ENCODE measurements around the gene CASKIN1. TPM values are rescaled to one million over a fixed set of nuclear protein-coding genes. Genes with fewer than 3 reads are reported as not detected.

CASKIN1 gene
- total RNA-seq, 5 donors from 2014 or later (not counting 1 experiment from before 2014, with no cell fraction given), result 0.06 to 0.47 TPM; not detected in 3

GRCh38 chr16:2163211-2163881, 33.1 kb downstream of the CASKIN1 start:
- Mint-ChIP-seq H3K36me3 (peaks cover 3% of the 10 kb centered on the region), H3K4me1 (peaks cover 0 to 6% (median 6%) of the 10 kb centered on the region in 3 donors), H3K9me3 (no peaks in the 10 kb centered on the region), H3K27me3 (no peaks in the 10 kb centered on the region), H3K4me3 (no peak overlapping the region), H3K27ac (peak overlapping the region in 1 of 2 donors; percentile 46)
- ChIA-PET POLR2A (no interaction called here), CTCF (no interaction called here)
- H3K27ac ChIP-seq (ENCODE audit: low read length), result peak overlapping the region; percentile 24
- WGBS (ENCODE audit: insufficient coverage), result 97% methylated on average over 19 of the region's 26 CpGs
- H3K27me3 ChIP-seq (replicated peaks in 1 of 2; ENCODE audit: control insufficient read depth in 2 of 2, extremely low read depth in 1 of 2, insufficient read depth in 2 of 2, low read length in 1 of 2), result no peaks in the 10 kb centered on the region
- peaks cover 0 to 27% of the 10 kb centered on the region in 2 experiments for H3K4me1 ChIP-seq (ENCODE audit: control insufficient read depth in 1 of 2, extremely low read depth in 1 of 2, insufficient read depth in 2 of 2, low read length in 2 of 2)
- ATAC-seq (replicated peaks in 1 of 4), result peak in 3 of 4 experiments; percentile 29 to 65 (median 56)
- peak in 2 of 35 experiments; percentile 20 to 27 for DNase-seq
- no peaks in the 10 kb centered on the region for H3K9me3 ChIP-seq
- no peak overlapping the region for H3K4me3 ChIP-seq (ENCODE audit: control insufficient read depth in 1 of 2, extremely low read depth in 1 of 2, low read length in 1 of 2)
- peaks cover 9 to 15% of the 10 kb centered on the region in 2 donors for H3K36me3 ChIP-seq (ENCODE audit: control insufficient read depth in 2 of 2, extremely low read depth in 1 of 2, insufficient read depth in 1 of 2, low read length in 1 of 2)

- DNase-seq (no peak), ATAC-seq (replicated peaks in 1 of 4) (no peak)
- Histone ChIP-seq H3K4me3 (ENCODE audit: control insufficient read depth in 1 of 2, extremely low read depth in 1 of 2, low read length in 1 of 2) (no peak overlapping the region), H3K36me3 (ENCODE audit: control insufficient read depth in 2 of 2, extremely low read depth in 1 of 2, insufficient read depth in 1 of 2, low read length in 1 of 2) (peaks cover 7 to 14% of the 10 kb centered on the region in 2 donors), H3K4me1 (ENCODE audit: control insufficient read depth in 1 of 2, extremely low read depth in 1 of 2, insufficient read depth in 2 of 2, low read length in 2 of 2) (peaks cover 0 to 33% of the 10 kb centered on the region in 2 experiments), H3K27me3 (replicated peaks in 1 of 2; ENCODE audit: control insufficient read depth in 2 of 2, extremely low read depth in 1 of 2, insufficient read depth in 2 of 2, low read length in 1 of 2) (no peaks in the 10 kb centered on the region), H3K9me3 (no peaks in the 10 kb centered on the region), H3K27ac (ENCODE audit: low read length) (no peak overlapping the region)
- H3K27me3 Mint-ChIP-seq, result no peaks in the 10 kb centered on the region
- no peak overlapping the region for H3K27ac Mint-ChIP-seq
- H3K4me3 Mint-ChIP-seq, result no peak overlapping the region
- WGBS (ENCODE audit: insufficient coverage), result 99% methylated on average over 13 of the region's 13 CpGs
- H3K9me3 Mint-ChIP-seq, result no peaks in the 10 kb centered on the region
- H3K4me1 Mint-ChIP-seq, result peaks cover 5 to 10% (median 8%) of the 10 kb centered on the region in 3 donors
- H3K36me3 Mint-ChIP-seq, result peaks cover 3% of the 10 kb centered on the region
- ChIA-PET POLR2A (no interaction called here), CTCF (no interaction called here)
Observed at GRCh38 chr16:2162676-2163118, 33.7 kb downstream of the CASKIN1 start.

- POLR2A ChIA-PET, result no interaction called here
Observed at GRCh38 chr16:2161911-2162310, 34.5 kb downstream of the CASKIN1 start.

DNA sequence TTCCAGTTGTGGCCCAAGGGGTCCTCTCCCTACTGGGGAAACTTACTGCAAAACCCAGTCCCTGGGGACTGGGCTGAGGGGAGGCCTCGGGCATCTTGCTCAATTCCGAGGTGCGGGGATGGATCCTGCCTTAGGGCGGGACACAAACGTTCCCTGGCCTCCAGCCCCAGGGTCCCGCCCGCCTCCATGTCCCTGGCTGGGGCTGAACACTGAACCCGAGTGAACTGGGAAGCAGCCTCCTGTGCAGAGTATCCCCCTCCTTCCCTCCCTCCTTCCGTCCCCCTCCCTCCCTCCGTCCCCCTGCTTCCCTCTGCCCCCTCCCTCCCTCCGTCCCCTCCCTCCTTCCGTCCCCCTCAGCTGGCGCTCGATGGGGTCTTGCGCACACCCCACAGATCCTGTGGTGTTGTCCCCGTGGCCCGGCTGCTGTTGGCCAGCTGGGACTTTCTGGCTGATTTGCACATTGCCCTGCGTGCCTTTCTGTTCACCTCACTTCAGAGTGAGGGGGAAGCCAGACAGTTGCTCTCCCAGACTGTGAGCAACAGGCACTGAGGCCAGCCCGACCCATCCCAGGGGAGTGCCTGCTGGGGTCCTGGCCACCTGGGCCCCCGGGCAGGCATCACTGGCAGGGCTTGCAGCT, 35.4 kb downstream of the CASKIN1 start:
- no peak for ATAC-seq (replicated peaks in 1 of 4)
- H3K9me3 ChIP-seq, result no peaks in the 10 kb centered on the region
- ChIA-PET POLR2A (no interaction called here), CTCF (no interaction called here)
- Mint-ChIP-seq H3K27me3 (no peaks in the 10 kb centered on the region), H3K4me3 (no peak overlapping the region), H3K4me1 (peaks cover 22 to 27% (median 24%) of the 10 kb centered on the region in 3 donors), H3K27ac (no peak overlapping the region), H3K9me3 (no peaks in the 10 kb centered on the region), H3K36me3 (peaks cover under 1% of the 10 kb centered on the region)
- no peak for DNase-seq
- no peak overlapping the region for H3K27ac ChIP-seq (ENCODE audit: low read length)
- H3K36me3 ChIP-seq (ENCODE audit: control insufficient read depth in 2 of 2, extremely low read depth in 1 of 2, insufficient read depth in 1 of 2, low read length in 1 of 2), result peaks cover 4 to 8% of the 10 kb centered on the region in 2 donors
- H3K4me3 ChIP-seq (ENCODE audit: control insufficient read depth in 1 of 2, extremely low read depth in 1 of 2, low read length in 1 of 2), result no peak overlapping the region
- 95% methylated on average over 11 of the region's 20 CpGs for WGBS (ENCODE audit: insufficient coverage)
- H3K27me3 ChIP-seq (replicated peaks in 1 of 2; ENCODE audit: control insufficient read depth in 2 of 2, extremely low read depth in 1 of 2, insufficient read depth in 2 of 2, low read length in 1 of 2), result no peaks in the 10 kb centered on the region
- peaks cover 4 to 50% of the 10 kb centered on the region in 2 experiments for H3K4me1 ChIP-seq (ENCODE audit: control insufficient read depth in 1 of 2, extremely low read depth in 1 of 2, insufficient read depth in 2 of 2, low read length in 2 of 2)

More at GRCh38 chr16:2161911-2162310, 34.5 kb downstream of the CASKIN1 start:
- H3K4me3 Mint-ChIP-seq, result no peak overlapping the region
- H3K36me3 Mint-ChIP-seq, result peaks cover 3% of the 10 kb centered on the region
- Histone ChIP-seq H3K27ac (ENCODE audit: low read length) (no peak overlapping the region), H3K27me3 (replicated peaks in 1 of 2; ENCODE audit: control insufficient read depth in 2 of 2, extremely low read depth in 1 of 2, insufficient read depth in 2 of 2, low read length in 1 of 2) (no peaks in the 10 kb centered on the region), H3K4me3 (ENCODE audit: control insufficient read depth in 1 of 2, extremely low read depth in 1 of 2, low read length in 1 of 2) (no peak overlapping the region), H3K36me3 (ENCODE audit: control insufficient read depth in 2 of 2, extremely low read depth in 1 of 2, insufficient read depth in 1 of 2, low read length in 1 of 2) (peaks cover 4 to 11% of the 10 kb centered on the region in 2 donors), H3K4me1 (ENCODE audit: control insufficient read depth in 1 of 2, extremely low read depth in 1 of 2, insufficient read depth in 2 of 2, low read length in 2 of 2) (peaks cover 0 to 41% of the 10 kb centered on the region in 2 experiments), H3K9me3 (no peaks in the 10 kb centered on the region)
- ATAC-seq (replicated peaks in 1 of 4), result no peak
- H3K27ac Mint-ChIP-seq, result no peak overlapping the region
- CTCF ChIA-PET, result no interaction called here
- no peak for DNase-seq
- 95% methylated on average over 10 of the region's 10 CpGs for WGBS (ENCODE audit: insufficient coverage)
- no peaks in the 10 kb centered on the region for H3K27me3 Mint-ChIP-seq
- H3K9me3 Mint-ChIP-seq, result no peaks in the 10 kb centered on the region
- H3K4me1 Mint-ChIP-seq, result peaks cover 13 to 18% (median 16%) of the 10 kb centered on the region in 3 donors

GRCh38 chr16:2159175-2159838, 37.1 kb downstream of the CASKIN1 start:
- no peaks in the 10 kb centered on the region for H3K9me3 Mint-ChIP-seq
- H3K27me3 ChIP-seq (replicated peaks in 1 of 2; ENCODE audit: control insufficient read depth in 2 of 2, extremely low read depth in 1 of 2, insufficient read depth in 2 of 2, low read length in 1 of 2), result no peaks in the 10 kb centered on the region
- H3K27ac Mint-ChIP-seq, result no peak overlapping the region
- WGBS (ENCODE audit: insufficient coverage), result 94% methylated on average over 18 of the region's 24 CpGs
- H3K4me3 ChIP-seq (ENCODE audit: control insufficient read depth in 1 of 2, extremely low read depth in 1 of 2, low read length in 1 of 2), result no peak overlapping the region
- no peaks in the 10 kb centered on the region for H3K9me3 ChIP-seq
- no peaks in the 10 kb centered on the region for H3K27me3 Mint-ChIP-seq
- ATAC-seq (replicated peaks in 1 of 4), result no peak
- no peaks in the 10 kb centered on the region for H3K36me3 Mint-ChIP-seq
- peaks cover 4% of the 10 kb centered on the region in 2 donors for H3K36me3 ChIP-seq (ENCODE audit: control insufficient read depth in 2 of 2, extremely low read depth in 1 of 2, insufficient read depth in 1 of 2, low read length in 1 of 2)
- no peak overlapping the region for H3K4me3 Mint-ChIP-seq
- ChIA-PET POLR2A (no interaction called here), CTCF (interaction anchor here in 1 of 2 donors (0.6 kb wide), 1 partner anchor 14 kb away, joined by 8 read pairs; no protein-coding TSS in a partner anchor)
- H3K4me1 Mint-ChIP-seq, result peaks cover 30 to 39% (median 31%) of the 10 kb centered on the region in 3 donors
- DNase-seq, result no peak
- peaks cover 4 to 60% of the 10 kb centered on the region in 2 experiments for H3K4me1 ChIP-seq (ENCODE audit: control insufficient read depth in 1 of 2, extremely low read depth in 1 of 2, insufficient read depth in 2 of 2, low read length in 2 of 2)
- H3K27ac ChIP-seq (ENCODE audit: low read length), result no peak overlapping the region

DNA sequence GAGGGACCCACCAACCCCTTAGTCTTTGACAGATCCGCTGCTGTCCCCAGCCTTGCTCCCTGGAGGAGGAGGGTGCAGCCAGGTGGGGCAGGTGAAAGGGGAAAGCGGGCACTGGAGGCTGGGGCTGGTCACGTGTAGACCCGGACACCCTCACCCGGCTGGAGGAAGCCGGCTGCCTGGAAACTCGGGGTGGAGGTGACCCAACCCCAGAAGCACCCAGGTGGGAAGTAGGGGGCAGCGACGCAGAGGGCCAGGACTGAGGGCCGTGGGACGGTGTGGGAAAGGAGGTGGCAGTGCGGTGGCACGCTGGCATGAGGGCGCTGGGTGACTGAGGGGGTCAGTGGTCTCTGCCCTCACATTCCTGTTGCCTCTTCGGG, 38.2 kb downstream of the CASKIN1 start:
- WGBS (ENCODE audit: insufficient coverage), result 93% methylated on average over 14 of the region's 15 CpGs
- no peak for ATAC-seq (replicated peaks in 1 of 4)
- CTCF ChIA-PET, result no interaction called here

More for the DNA sequence above, 38.2 kb downstream of the CASKIN1 start:
- H3K4me3 ChIP-seq (ENCODE audit: control insufficient read depth in 1 of 2, extremely low read depth in 1 of 2, low read length in 1 of 2), result no peak overlapping the region
- Mint-ChIP-seq H3K4me1 (peaks cover 40 to 49% (median 41%) of the 10 kb centered on the region in 3 donors), H3K27me3 (no peaks in the 10 kb centered on the region), H3K9me3 (no peaks in the 10 kb centered on the region), H3K36me3 (peaks cover 2% of the 10 kb centered on the region), H3K4me3 (peak overlapping the region in 1 of 3 donors; percentile 79), H3K27ac (no peak overlapping the region)
- no peaks in the 10 kb centered on the region for H3K9me3 ChIP-seq
- POLR2A ChIA-PET, result no interaction called here
- H3K4me1 ChIP-seq (ENCODE audit: control insufficient read depth in 1 of 2, extremely low read depth in 1 of 2, insufficient read depth in 2 of 2, low read length in 2 of 2), result peaks cover 9 to 70% of the 10 kb centered on the region in 2 experiments
- no peak overlapping the region for H3K27ac ChIP-seq (ENCODE audit: low read length)
- DNase-seq, result no peak
- H3K27me3 ChIP-seq (replicated peaks in 1 of 2; ENCODE audit: control insufficient read depth in 2 of 2, extremely low read depth in 1 of 2, insufficient read depth in 2 of 2, low read length in 1 of 2), result peaks cover 0 to under 1% of the 10 kb centered on the region in 2 experiments
- H3K36me3 ChIP-seq (ENCODE audit: control insufficient read depth in 2 of 2, extremely low read depth in 1 of 2, insufficient read depth in 1 of 2, low read length in 1 of 2), result peaks cover 4% of the 10 kb centered on the region in 2 donors
